ENCODE data around the gene NPAS3. TPM values are rescaled to one million over a fixed set of nuclear protein-coding genes. Genes with fewer than 3 reads are reported as not detected.

Gene NPAS3
- total RNA-seq, 4 donors from 2014 or later = 0.51 to 15.2 (median 6.6) TPM

- Histone ChIP-seq H3K27ac (no peak overlapping the region), H3K9me3 (no peaks in the 10 kb centered on the region), H3K4me3 (no peak overlapping the region), H3K4me1 (no peaks in the 10 kb centered on the region), H3K36me3 (no peaks in the 10 kb centered on the region), H3K27me3 (no peaks in the 10 kb centered on the region)
- TF ChIP-seq POLR2A (IDR thresholded peaks at IDR 0.05) = no peak
- TF ChIP-seq, protein P1, sequence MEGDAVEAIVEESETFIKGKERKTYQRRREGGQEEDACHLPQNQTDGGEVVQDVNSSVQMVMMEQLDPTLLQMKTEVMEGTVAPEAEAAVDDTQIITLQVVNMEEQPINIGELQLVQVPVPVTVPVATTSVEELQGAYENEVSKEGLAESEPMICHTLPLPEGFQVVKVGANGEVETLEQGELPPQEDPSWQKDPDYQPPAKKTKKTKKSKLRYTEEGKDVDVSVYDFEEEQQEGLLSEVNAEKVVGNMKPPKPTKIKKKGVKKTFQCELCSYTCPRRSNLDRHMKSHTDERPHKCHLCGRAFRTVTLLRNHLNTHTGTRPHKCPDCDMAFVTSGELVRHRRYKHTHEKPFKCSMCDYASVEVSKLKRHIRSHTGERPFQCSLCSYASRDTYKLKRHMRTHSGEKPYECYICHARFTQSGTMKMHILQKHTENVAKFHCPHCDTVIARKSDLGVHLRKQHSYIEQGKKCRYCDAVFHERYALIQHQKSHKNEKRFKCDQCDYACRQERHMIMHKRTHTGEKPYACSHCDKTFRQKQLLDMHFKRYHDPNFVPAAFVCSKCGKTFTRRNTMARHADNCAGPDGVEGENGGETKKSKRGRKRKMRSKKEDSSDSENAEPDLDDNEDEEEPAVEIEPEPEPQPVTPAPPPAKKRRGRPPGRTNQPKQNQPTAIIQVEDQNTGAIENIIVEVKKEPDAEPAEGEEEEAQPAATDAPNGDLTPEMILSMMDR (IDR thresholded peaks at IDR 0.05) = no peak
- DNase-seq = no peak
- intact Hi-C loops (cut with DNase I; ENCODE audit: low total_unique reads) = no loop called here
These were observed 539.1 kb downstream of the NPAS3 start for GRCh38 chr14:33477797-33478196.

GRCh38 chr14:33480071-33480886, 541.6 kb downstream of the NPAS3 start:
- Histone ChIP-seq H3K27ac (no peak overlapping the region), H3K9me3 (no peaks in the 10 kb centered on the region), H3K36me3 (no peaks in the 10 kb centered on the region), H3K27me3 (no peaks in the 10 kb centered on the region), H3K4me3 (no peak overlapping the region), H3K4me1 (no peaks in the 10 kb centered on the region)
- no peak for TF ChIP-seq POLR2A (IDR thresholded peaks at IDR 0.05)
- TF ChIP-seq, protein P1 (IDR thresholded peaks at IDR 0.05) = no peak
- intact Hi-C loops (cut with DNase I; ENCODE audit: low total_unique reads) = no loop called here
- no peak for DNase-seq

DNA sequence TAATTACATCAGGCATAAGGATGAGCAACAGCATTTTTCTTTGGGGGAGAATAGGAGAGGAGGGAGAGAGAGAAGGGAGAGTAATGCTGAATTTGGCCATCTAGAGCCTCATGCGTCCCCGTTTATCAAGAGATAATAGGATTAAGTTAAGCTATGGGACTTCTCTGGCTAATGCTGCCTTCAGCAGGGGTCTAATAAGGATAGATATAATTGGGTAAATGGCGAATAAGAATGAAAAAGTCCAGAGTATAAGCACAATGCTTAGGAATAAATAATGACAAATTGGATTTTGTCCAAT, 542.2 kb downstream of the NPAS3 start:
- no peak for DNase-seq
- Histone ChIP-seq H3K4me3 (no peak overlapping the region), H3K36me3 (no peaks in the 10 kb centered on the region), H3K4me1 (no peaks in the 10 kb centered on the region), H3K27ac (no peak overlapping the region), H3K27me3 (no peaks in the 10 kb centered on the region), H3K9me3 (no peaks in the 10 kb centered on the region)
- intact Hi-C loops (cut with DNase I; ENCODE audit: low total_unique reads) = no loop called here
- TF ChIP-seq POLR2A (IDR thresholded peaks at IDR 0.05) = no peak
- TF ChIP-seq, protein P1 (IDR thresholded peaks at IDR 0.05) = no peak

- H3K4me1 ChIP-seq = no peaks in the 10 kb centered on the region
- H3K9me3 ChIP-seq = no peaks in the 10 kb centered on the region
- intact Hi-C loops (cut with DNase I; ENCODE audit: low total_unique reads) = no loop called here
- no peaks in the 10 kb centered on the region for H3K27me3 ChIP-seq
- no peak overlapping the region for H3K27ac ChIP-seq
- H3K36me3 ChIP-seq = no peaks in the 10 kb centered on the region
- DNase-seq = no peak
- no peak for TF ChIP-seq POLR2A (IDR thresholded peaks at IDR 0.05)
- TF ChIP-seq, protein P1 (IDR thresholded peaks at IDR 0.05) = no peak
- no peak overlapping the region for H3K4me3 ChIP-seq
These were observed 544.4 kb downstream of the NPAS3 start for GRCh38 chr14:33483110-33483509.

DNA sequence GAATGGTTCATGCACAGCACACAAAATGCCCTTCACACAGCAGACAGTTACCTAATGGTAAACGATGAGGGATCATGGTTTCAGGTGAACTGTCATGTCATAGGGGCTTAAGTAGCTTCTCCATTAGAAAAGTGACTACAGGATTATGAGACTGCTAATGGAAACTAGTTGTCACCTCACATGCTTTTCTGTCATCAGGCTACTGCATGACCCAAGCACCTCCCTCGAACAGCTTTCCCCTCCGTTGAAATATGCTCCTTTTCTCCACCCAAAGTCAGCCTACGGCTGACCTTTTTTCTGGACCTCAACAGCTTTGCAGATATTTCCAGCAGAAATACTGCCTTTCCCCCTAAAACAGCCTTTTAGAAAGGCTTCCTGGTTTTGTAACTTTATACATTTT, 544.9 kb downstream of the NPAS3 start:
- Histone ChIP-seq H3K9me3 (no peaks in the 10 kb centered on the region), H3K36me3 (no peaks in the 10 kb centered on the region), H3K27ac (no peak overlapping the region), H3K4me3 (no peak overlapping the region), H3K4me1 (no peaks in the 10 kb centered on the region), H3K27me3 (no peaks in the 10 kb centered on the region)
- DNase-seq = no peak
- TF ChIP-seq POLR2A (IDR thresholded peaks at IDR 0.05) = no peak
- TF ChIP-seq, protein P1 (IDR thresholded peaks at IDR 0.05) = no peak
- intact Hi-C loops (cut with DNase I; ENCODE audit: low total_unique reads) = no loop called here

Data from uterus (tissue), 4 donors.